Mesenteric fat pad (tissue), 1 donor: ENCODE data around the gene ENOX2. TPM values are rescaled to one million over a fixed set of nuclear protein-coding genes. Genes with fewer than 3 reads are reported as not detected.

Experiments used
- DNase-seq: peaks from one replicate; pipeline ENCODE4 v3.0.0-alpha.2; 2020; ENCODE audit warnings: low spot score
- total RNA-seq: library from RNA; stranded (reverse); fragmentation: NEBNext Ultra II Directional; extraction: Animal tissue kit (Norgen Biotek cat#: 25700); gene quantifications from one replicate; pipeline ENCODE4 v1.2.1, GENCODE V29; 2021
- donor health status: DM: yes; HTN: yes; CAD: no.

The ENOX2 gene
- total RNA-seq, 1 donor from 2014 or later = 15.1 TPM

GRCh38 chrX:130884627-130885026 lies 18.4 kb downstream of the ENOX2 start:
- DNase-seq = no peak

- DNase-seq = no peak
These were observed 23.1 kb downstream of the ENOX2 start for GRCh38 chrX:130879869-130880268.

GRCh38 chrX:130878350-130879341 lies 24.4 kb downstream of the ENOX2 start:
- no peak for DNase-seq

- no peak for DNase-seq
These were observed 25.1 kb downstream of the ENOX2 start for GRCh38 chrX:130877892-130878341.

GRCh38 chrX:130876226-130876625 lies 26.8 kb downstream of the ENOX2 start:
- DNase-seq = no peak

GRCh38 chrX:130874751-130875150 lies 28.3 kb downstream of the ENOX2 start:
- DNase-seq = no peak

GRCh38 chrX:130869239-130869638 lies 33.8 kb downstream of the ENOX2 start:
- DNase-seq = no peak

GRCh38 chrX:130861462-130861861 lies 41.5 kb downstream of the ENOX2 start:
- no peak for DNase-seq

- no peak for DNase-seq
These were observed 45.8 kb downstream of the ENOX2 start for GRCh38 chrX:130857207-130857606.

- no peak for DNase-seq
These were observed 51.4 kb downstream of the ENOX2 start for GRCh38 chrX:130851569-130851968.

GRCh38 chrX:130848763-130849162 lies 54.2 kb downstream of the ENOX2 start:
- DNase-seq = no peak

- DNase-seq = no peak
These were observed 56.3 kb downstream of the ENOX2 start for GRCh38 chrX:130846746-130847145.

GRCh38 chrX:130841776-130842175 lies 61.2 kb downstream of the ENOX2 start:
- DNase-seq = no peak

- no peak for DNase-seq
These were observed 62.7 kb downstream of the ENOX2 start for GRCh38 chrX:130840345-130840744.

GRCh38 chrX:130836447-130836846 lies 66.6 kb downstream of the ENOX2 start:
- no peak for DNase-seq

- no peak for DNase-seq
These were observed 68.2 kb downstream of the ENOX2 start for GRCh38 chrX:130834830-130835229.

GRCh38 chrX:130834149-130834548 lies 68.9 kb downstream of the ENOX2 start:
- DNase-seq = no peak

- no peak for DNase-seq
These were observed 71.7 kb downstream of the ENOX2 start for GRCh38 chrX:130831347-130831722.

- DNase-seq = no peak
These were observed 72.2 kb downstream of the ENOX2 start for GRCh38 chrX:130830599-130831346.

- DNase-seq = no peak
These were observed 73.2 kb downstream of the ENOX2 start for GRCh38 chrX:130829526-130830515.

GRCh38 chrX:130828641-130829040 lies 74.4 kb downstream of the ENOX2 start:
- no peak for DNase-seq
